Ishikawa (cell line): ENCODE data around the gene ADGRL2.

Experiments
- CEBPB ChIP-seq: IDR thresholded peaks from 2 replicates; pipeline ENCODE4 v1.6.1; 2012
- CREB1 ChIP-seq: IDR thresholded peaks from 2 replicates; pipeline ENCODE4 v1.6.1; 2012; ENCODE audit warnings: low read depth
- EGR1 ChIP-seq: IDR thresholded peaks from 2 replicates; pipeline ENCODE4 v1.6.1; 2012
- EP300 ChIP-seq: IDR thresholded peaks from 2 replicates; pipeline ENCODE4 v1.6.1; 2012; ENCODE audit warnings: borderline replicate concordance
- FOXM1 ChIP-seq: IDR thresholded peaks from 2 replicates; pipeline ENCODE4 v1.6.1; 2012; ENCODE audit warnings: low read depth, borderline replicate concordance
- MAX ChIP-seq: IDR thresholded peaks from 2 replicates; pipeline ENCODE4 v1.6.1; 2012
- NFIC ChIP-seq: IDR thresholded peaks from 2 replicates; pipeline ENCODE4 v1.6.1; 2012
- RAD21 ChIP-seq: IDR thresholded peaks from 2 replicates; pipeline ENCODE4 v1.6.1; 2012; ENCODE audit warnings: low read depth
- REST ChIP-seq: IDR thresholded peaks from 2 replicates; pipeline ENCODE4 v1.6.1; 2012; ENCODE audit warnings: low read depth, mild to moderate bottlenecking
- TAF1 ChIP-seq: IDR thresholded peaks from 2 replicates; pipeline ENCODE4 v1.6.1; 2012; ENCODE audit warnings: low read depth, mild to moderate bottlenecking
- TCF12 ChIP-seq: IDR thresholded peaks from 2 replicates; pipeline ENCODE4 v1.6.1; 2012; ENCODE audit warnings: low read depth
- TEAD4 ChIP-seq: IDR thresholded peaks from 2 replicates; pipeline ENCODE4 v1.6.1; 2012
- USF1 ChIP-seq: IDR thresholded peaks from 2 replicates; pipeline ENCODE4 v1.6.1; 2012
- YY1 ChIP-seq: IDR thresholded peaks from 2 replicates; pipeline ENCODE4 v1.6.1; 2012; ENCODE audit warnings: low read depth
- ZBTB7A ChIP-seq: IDR thresholded peaks from 2 replicates; pipeline ENCODE4 v1.6.1; 2012; ENCODE audit warnings: low read depth

ADGRL2 gene

GRCh38 chr1:81850495-81850894 is 49.8 kb downstream of the ADGRL2 start:
- TF ChIP-seq TEAD4: no peak
- TF ChIP-seq USF1: no peak
- TF ChIP-seq NFIC: no peak
- no peak for TF ChIP-seq RAD21
- TF ChIP-seq TAF1: no peak
- no peak for TF ChIP-seq ZBTB7A
- TF ChIP-seq MAX: no peak
- TF ChIP-seq CREB1: no peak
- TF ChIP-seq FOXM1: no peak
- TF ChIP-seq YY1: no peak
- no peak for TF ChIP-seq CEBPB
- no peak for TF ChIP-seq REST
- no peak for TF ChIP-seq EP300
- no peak for TF ChIP-seq TCF12
- no peak for TF ChIP-seq EGR1

- TF ChIP-seq EP300: no peak
- TF ChIP-seq ZBTB7A: no peak
- no peak for TF ChIP-seq RAD21
- no peak for TF ChIP-seq TAF1
- TF ChIP-seq YY1: no peak
- no peak for TF ChIP-seq USF1
- no peak for TF ChIP-seq EGR1
- no peak for TF ChIP-seq MAX
- TF ChIP-seq REST: no peak
- no peak for TF ChIP-seq TCF12
- no peak for TF ChIP-seq TEAD4
- no peak for TF ChIP-seq CEBPB
- no peak for TF ChIP-seq FOXM1
- TF ChIP-seq CREB1: no peak
- no peak for TF ChIP-seq NFIC
These were observed 50.5 kb downstream of the ADGRL2 start for GRCh38 chr1:81851217-81851616.

GRCh38 chr1:81852961-81853360 is 52.2 kb downstream of the ADGRL2 start:
- TF ChIP-seq CREB1 (no peak), TCF12 (no peak), TAF1 (no peak), ZBTB7A (no peak), CEBPB (no peak), EP300 (no peak), FOXM1 (no peak), EGR1 (no peak), YY1 (no peak), RAD21 (no peak), MAX (no peak), NFIC (no peak), USF1 (no peak), TEAD4 (no peak), REST (no peak)

GRCh38 chr1:81867235-81867634 is 66.5 kb downstream of the ADGRL2 start:
- no peak for TF ChIP-seq USF1
- TF ChIP-seq TEAD4: no peak
- TF ChIP-seq CREB1: no peak
- TF ChIP-seq EGR1: no peak
- TF ChIP-seq YY1: no peak
- TF ChIP-seq NFIC: no peak
- no peak for TF ChIP-seq EP300
